IPS-15b (cell line): ENCODE results near the gene ACVR2B.

ENCODE experiments used
- H3K27me3 ChIP-seq: one replicate; pipeline ENCODE4 v1.6.1; 2013; ENCODE audit warnings: low read length; ENCODE audit not compliant: control insufficient read depth, insufficient read depth
- H3K36me3 ChIP-seq: one replicate; pipeline ENCODE4 v1.6.1; 2013; ENCODE audit warnings: low read length; ENCODE audit not compliant: control insufficient read depth, insufficient read depth
- H3K4me1 ChIP-seq: one replicate; pipeline ENCODE4 v1.6.1; 2013; ENCODE audit warnings: mild to moderate bottlenecking, low read length; ENCODE audit not compliant: control insufficient read depth, insufficient read depth
- H3K4me3 ChIP-seq: one replicate; pipeline ENCODE4 v1.5.1; 2013; ENCODE audit warnings: low read depth, low read length
- H3K9ac ChIP-seq: one replicate; pipeline ENCODE4 v1.6.1; 2013; ENCODE audit warnings: low read depth, mild to moderate bottlenecking, low read length
- H3K9me3 ChIP-seq: one replicate; pipeline ENCODE4 v1.6.1; 2013; ENCODE audit warnings: mild to moderate bottlenecking, low read length; ENCODE audit not compliant: control insufficient read depth, insufficient read depth

The ACVR2B gene

GRCh38 chr3:38496131-38496910 lies 42.6 kb downstream of the ACVR2B start, which contains the start of gene EXOG:
TSS of gene EXOG (plus strand) at chr3:38496340. CDS start at chr3:38496368, 28 bp downstream.
- H3K9me3 ChIP-seq = no peaks in the 10 kb centered on the region
- peak within 1 kb of the TSS; percentile 94 for H3K9ac ChIP-seq
- H3K36me3 ChIP-seq = no peaks in the 10 kb centered on the region

DNA sequence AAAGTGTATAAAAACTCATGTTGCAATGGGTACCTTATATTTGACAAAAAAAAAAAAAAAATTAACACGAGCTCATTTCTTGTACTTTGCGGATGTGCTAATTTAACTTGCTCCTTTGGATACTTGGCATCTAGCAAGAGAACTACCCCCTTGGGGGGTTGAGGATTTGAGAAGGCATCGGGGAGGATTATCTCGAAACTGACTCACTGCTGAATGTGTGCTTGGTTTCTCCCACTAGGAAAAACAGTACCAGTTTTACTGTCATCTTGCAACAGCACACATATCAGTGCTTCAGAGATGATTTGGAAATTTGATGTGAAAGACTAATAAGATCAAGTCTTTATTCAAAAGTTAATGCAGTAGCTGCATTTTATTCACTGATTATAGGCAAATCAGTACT lies 43.3 kb downstream of the ACVR2B start:
- no peaks in the 10 kb centered on the region for H3K27me3 ChIP-seq
- no peaks in the 10 kb centered on the region for H3K36me3 ChIP-seq
- H3K4me3 ChIP-seq = peak overlapping the region; percentile 92
- peak overlapping the region; percentile 37 for H3K9ac ChIP-seq
- no peaks in the 10 kb centered on the region for H3K9me3 ChIP-seq
- H3K4me1 ChIP-seq = no peaks in the 10 kb centered on the region

More at GRCh38 chr3:38496131-38496910, 42.6 kb downstream of the ACVR2B start, which contains the start of gene EXOG:
- no peaks in the 10 kb centered on the region for H3K4me1 ChIP-seq
- H3K4me3 ChIP-seq = peak within 1 kb of the TSS; percentile 92
- H3K27me3 ChIP-seq = no peaks in the 10 kb centered on the region

DNA sequence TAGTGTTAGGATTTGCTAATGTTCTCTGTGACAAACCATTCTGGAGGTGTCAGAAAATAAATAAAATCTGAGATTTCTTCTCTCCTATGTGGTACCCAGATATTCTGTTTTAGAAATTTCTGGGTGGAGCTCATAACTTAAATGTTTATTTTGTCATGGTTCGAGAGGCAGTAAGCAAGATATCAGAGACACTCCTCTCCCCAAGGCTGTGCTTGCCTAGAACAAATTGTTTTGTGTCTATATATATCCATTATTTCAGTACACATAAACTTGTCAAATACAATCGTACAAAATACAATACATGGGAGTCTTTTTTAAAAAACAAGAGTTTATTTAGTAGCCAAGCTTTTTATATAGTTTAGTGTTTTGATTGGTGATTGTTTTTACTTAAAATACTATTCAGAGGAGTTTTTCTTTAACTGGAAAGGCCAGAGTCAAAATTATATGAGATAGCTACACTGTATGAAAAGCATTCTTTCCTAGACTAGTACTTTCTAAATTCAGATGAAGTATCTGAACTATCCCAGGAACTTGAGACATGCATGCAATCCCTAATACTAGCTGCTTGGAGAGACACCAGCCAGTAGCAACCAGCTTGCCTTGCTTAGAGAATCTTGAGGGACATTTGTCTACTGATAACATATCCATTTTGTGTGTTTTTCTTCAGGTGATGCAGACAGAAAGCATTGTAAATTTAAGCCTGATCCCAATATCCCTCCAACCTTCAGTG lies 47.2 kb downstream of the ACVR2B start:
- no peak overlapping the region for H3K4me3 ChIP-seq
- H3K4me1 ChIP-seq = no peaks in the 10 kb centered on the region
- no peaks in the 10 kb centered on the region for H3K9me3 ChIP-seq
- H3K36me3 ChIP-seq = no peaks in the 10 kb centered on the region
- no peak overlapping the region for H3K9ac ChIP-seq
- H3K27me3 ChIP-seq = no peaks in the 10 kb centered on the region

DNA sequence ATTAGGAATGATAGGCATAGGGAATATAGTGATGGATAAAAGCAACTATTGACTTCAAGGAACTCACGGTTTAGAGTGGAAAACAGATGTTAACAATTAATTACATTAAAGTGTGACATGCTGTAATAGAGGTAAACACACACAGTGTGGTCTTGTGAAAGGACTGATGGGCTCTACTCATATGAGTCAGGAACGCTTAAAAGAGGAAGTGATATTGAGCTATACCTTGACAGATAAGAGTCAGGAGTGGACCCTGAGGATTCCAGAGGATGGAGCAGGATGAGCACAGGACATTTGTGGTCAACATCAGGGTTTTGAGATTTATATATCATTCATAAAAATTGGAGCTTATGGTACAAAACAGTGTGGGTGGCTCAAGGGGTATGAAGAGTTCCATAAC lies 53.4 kb downstream of the ACVR2B start:
- Histone ChIP-seq H3K9ac (no peak overlapping the region), H3K4me1 (no peaks in the 10 kb centered on the region), H3K9me3 (no peaks in the 10 kb centered on the region), H3K4me3 (no peak overlapping the region), H3K36me3 (no peaks in the 10 kb centered on the region), H3K27me3 (no peaks in the 10 kb centered on the region)

- H3K4me3 ChIP-seq = no peak overlapping the region
- H3K36me3 ChIP-seq = no peaks in the 10 kb centered on the region
- H3K4me1 ChIP-seq = no peaks in the 10 kb centered on the region
- no peaks in the 10 kb centered on the region for H3K27me3 ChIP-seq
- no peak overlapping the region for H3K9ac ChIP-seq
- no peaks in the 10 kb centered on the region for H3K9me3 ChIP-seq
These were observed 56.0 kb downstream of the ACVR2B start for GRCh38 chr3:38509732-38510131.

GRCh38 chr3:38510631-38511030 lies 56.9 kb downstream of the ACVR2B start:
- Histone ChIP-seq H3K36me3 (no peaks in the 10 kb centered on the region), H3K27me3 (no peaks in the 10 kb centered on the region), H3K9ac (no peak overlapping the region), H3K4me1 (no peaks in the 10 kb centered on the region), H3K4me3 (no peak overlapping the region), H3K9me3 (no peaks in the 10 kb centered on the region)

GRCh38 chr3:38511546-38511945 lies 57.9 kb downstream of the ACVR2B start:
- Histone ChIP-seq H3K4me1 (no peaks in the 10 kb centered on the region), H3K36me3 (no peaks in the 10 kb centered on the region), H3K27me3 (no peaks in the 10 kb centered on the region), H3K9me3 (no peaks in the 10 kb centered on the region), H3K4me3 (no peak overlapping the region), H3K9ac (no peak overlapping the region)

- H3K4me1 ChIP-seq = peaks cover 6% of the 10 kb centered on the region
- no peaks in the 10 kb centered on the region for H3K9me3 ChIP-seq
- H3K27me3 ChIP-seq = no peaks in the 10 kb centered on the region
- no peak overlapping the region for H3K9ac ChIP-seq
- H3K4me3 ChIP-seq = no peak overlapping the region
- no peaks in the 10 kb centered on the region for H3K36me3 ChIP-seq
These were observed 61.7 kb downstream of the ACVR2B start for GRCh38 chr3:38515367-38515766.

- Histone ChIP-seq H3K4me3 (no peak overlapping the region), H3K4me1 (peaks cover 8% of the 10 kb centered on the region), H3K9ac (no peak overlapping the region), H3K27me3 (no peaks in the 10 kb centered on the region), H3K36me3 (no peaks in the 10 kb centered on the region), H3K9me3 (no peaks in the 10 kb centered on the region)
These were observed 63.0 kb downstream of the ACVR2B start for GRCh38 chr3:38516669-38517068.

DNA sequence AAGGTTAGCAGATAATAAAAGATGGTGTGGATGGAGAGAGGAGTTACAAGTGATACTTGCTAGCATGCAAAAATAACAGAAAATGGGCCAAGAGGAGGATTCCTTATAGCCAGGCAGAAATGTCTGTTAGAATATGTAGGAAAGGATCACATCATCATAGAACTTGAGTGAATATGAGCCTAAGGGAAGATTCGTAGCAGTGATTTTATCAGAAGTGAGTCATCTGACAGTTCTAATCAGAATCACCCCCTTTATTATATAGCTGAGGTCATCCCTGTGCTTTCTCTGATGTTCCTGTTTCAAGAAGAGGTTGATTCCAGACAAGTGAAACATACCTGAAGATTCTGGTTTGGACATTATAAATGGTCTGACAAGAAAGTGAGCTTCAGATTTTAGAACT lies 65.3 kb downstream of the ACVR2B start:
- Histone ChIP-seq H3K4me3 (no peak overlapping the region), H3K27me3 (no peaks in the 10 kb centered on the region), H3K4me1 (peaks cover 8% of the 10 kb centered on the region), H3K9ac (no peak overlapping the region), H3K9me3 (no peaks in the 10 kb centered on the region), H3K36me3 (no peaks in the 10 kb centered on the region)

DNA sequence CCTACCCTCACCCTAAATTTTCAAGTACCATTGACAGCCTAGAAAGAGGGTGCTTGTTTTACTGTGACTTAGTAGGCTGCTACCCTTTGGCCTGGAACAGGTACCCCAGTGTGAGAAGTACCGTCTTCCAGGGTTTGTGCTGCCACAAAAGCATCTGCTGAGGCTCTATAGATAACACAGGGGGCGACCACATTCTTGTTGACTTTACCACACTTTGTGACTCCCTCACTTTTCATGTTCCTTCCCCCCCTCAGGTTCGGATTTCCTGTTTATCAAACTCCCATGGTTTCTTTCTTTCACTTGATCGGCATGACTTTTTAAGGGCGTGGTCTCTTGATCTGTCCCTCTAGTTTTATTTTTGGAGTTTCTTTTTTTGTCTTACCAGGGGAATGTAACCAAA lies 66.0 kb downstream of the ACVR2B start:
- Histone ChIP-seq H3K9ac (no peak overlapping the region), H3K4me1 (peaks cover 8% of the 10 kb centered on the region), H3K36me3 (no peaks in the 10 kb centered on the region), H3K27me3 (no peaks in the 10 kb centered on the region), H3K4me3 (no peak overlapping the region), H3K9me3 (no peaks in the 10 kb centered on the region)
